GM12878 (cell line): Measurements from ENCODE around the gene ZC3H12D. TPM values are rescaled to one million over a fixed set of nuclear protein-coding genes. Genes with fewer than 3 reads are reported as not detected.

ENCODE experiments used
- ATAC-seq: fragments of 200-7000 bp; cut with Tn5 transposase; 3 replicates; pipeline ENCODE4 v1.9.1; 2020; ENCODE audit warnings: mild to moderate bottlenecking, moderate library complexity
- BruUV-seq: library from RNA; stranded (reverse); fragments of 400-500 nt; replicated peaks from 2 replicates; lab custom pipeline; 2021; lab: Mats Ljungman, UMichigan
- CTCF ChIA-PET: fragments of 300-600 bp; sonication (Branson Sonifier 250); formaldehyde crosslinking; extraction: SDS; loops from one replicate; lab custom pipeline; 2021; ENCODE audit warnings: inconsistent platforms; lab: Yijun Ruan, JAX
- POLR2A ChIA-PET: fragments of 350-600 bp; formaldehyde crosslinking; extraction: SDS; loops from one replicate; lab custom pipeline; 2021; ENCODE audit warnings: inconsistent platforms; lab: Charles Lee
- RAD21 ChIA-PET: fragments of 300-600 bp; sonication (Branson Sonifier 250); formaldehyde crosslinking; loops from one replicate; lab custom pipeline; 2023; ENCODE audit warnings: antibody characterized with exemption; ENCODE audit not compliant: unreplicated experiment; lab: Charles Lee
- SMC1A ChIA-PET: fragments of 300-600 bp; sonication (Branson Sonifier 250); formaldehyde crosslinking; loops from one replicate; lab custom pipeline; 2023; ENCODE audit not compliant: unreplicated experiment, uncharacterized antibody; lab: Charles Lee
- DNase-seq: peaks from one replicate; pipeline ENCODE4 v3.0.0-alpha.2; 2011; ENCODE audit warnings: low read depth, low spot score
- FAIRE-seq: peaks from 3 replicates; lab custom pipeline; 2011; peaks lifted over from hg19 to GRCh38; lab: Jason Lieb, UNC
- H2AFZ ChIP-seq: 2 replicates; pipeline ENCODE4 v1.6.0; 2011; ENCODE audit warnings: low read depth, low read length, control low read depth; ENCODE audit not compliant: control insufficient read depth
- H3K27ac ChIP-seq: 2 replicates; pipeline ENCODE4 v1.5.1; 2011; ENCODE audit warnings: control low read depth; ENCODE audit not compliant: control insufficient read depth, insufficient read depth
- H3K27me3 ChIP-seq, 2 experiments: replicated peaks in 1 of 2; 2 replicates each; pipeline versions ENCODE4 v1.6.0 to v1.6.1; 2011; ENCODE audit warnings: low read length in 1 of 2; ENCODE audit not compliant: control insufficient read depth in 2 of 2, insufficient read depth in 2 of 2
- H3K36me3 ChIP-seq, 2 experiments: 2 replicates each; pipeline ENCODE4 v1.5.1; 2011; ENCODE audit warnings: low read length in 1 of 2; ENCODE audit not compliant: control insufficient read depth in 2 of 2, insufficient read depth in 2 of 2
- H3K4me1 ChIP-seq: 2 replicates; pipeline ENCODE4 v1.6.1; 2011; ENCODE audit warnings: mild to moderate bottlenecking, low read length, moderate library complexity, mixed read lengths; ENCODE audit not compliant: control insufficient read depth, insufficient read depth
- H3K4me2 ChIP-seq: 2 replicates; pipeline ENCODE4 v1.6.0; 2011; ENCODE audit warnings: control low read depth; ENCODE audit not compliant: control insufficient read depth, insufficient read depth
- H3K4me3 ChIP-seq: fragments of 200-600 bp; sonication (generic); 2 replicates; pipeline ENCODE4 v1.5.1; 2016
- H3K79me2 ChIP-seq: 2 replicates; pipeline ENCODE4 v1.6.0; 2011; ENCODE audit warnings: low read length; ENCODE audit not compliant: control insufficient read depth, insufficient read depth
- H3K9ac ChIP-seq: 2 replicates; pipeline ENCODE4 v1.8.0; 2011; ENCODE audit warnings: low read length, control low read depth, mixed read lengths; ENCODE audit not compliant: control insufficient read depth, insufficient read depth
- H3K9me3 ChIP-seq: replicated peaks from 3 replicates; pipeline ENCODE4 v1.5.1; 2011; ENCODE audit warnings: mild to moderate bottlenecking, low read length; ENCODE audit not compliant: control insufficient read depth, insufficient read depth
- H4K20me1 ChIP-seq: 2 replicates; pipeline ENCODE4 v1.6.0; 2011; ENCODE audit not compliant: control insufficient read depth, insufficient read depth
- CBX5 ChIP-seq: sonication (generic); IDR thresholded peaks from 2 replicates; pipeline ENCODE4 v1.6.1; 2016; ENCODE audit warnings: low read depth, moderate library complexity, mild to moderate bottlenecking, inconsistent platforms
- CHD1 ChIP-seq: IDR thresholded peaks from 2 replicates; pipeline ENCODE4 v1.6.1; 2012; ENCODE audit warnings: low read depth, low read length, improper control_type of control experiment
- IKZF2 ChIP-seq, 2 experiments: fragments of 450-650 bp; IDR thresholded peaks; 2 replicates each; pipeline ENCODE4 v1.6.1; 2017; ENCODE audit warnings: mild to moderate bottlenecking in 2 of 2, moderate library complexity in 2 of 2
- KDM1A ChIP-seq: fragments of 200-600 bp; sonication (generic); IDR thresholded peaks from 2 replicates; pipeline ENCODE4 v1.6.1; 2016; ENCODE audit warnings: borderline replicate concordance
- MEF2B ChIP-seq: fragments of 450-650 bp; IDR thresholded peaks from 2 replicates; pipeline ENCODE4 v1.6.1; 2018; ENCODE audit warnings: mild to moderate bottlenecking, moderate library complexity; ENCODE audit not compliant: partially characterized antibody, poor library complexity, severe bottlenecking
- MTA3 ChIP-seq: IDR thresholded peaks from 2 replicates; pipeline ENCODE4 v1.6.1; 2012; ENCODE audit warnings: low read length, inconsistent platforms, borderline replicate concordance
- MXI1 ChIP-seq: fragments of 150-350 bp; IDR thresholded peaks from 2 replicates; pipeline ENCODE4 v1.6.1; 2011; ENCODE audit warnings: low read depth, mild to moderate bottlenecking, inconsistent platforms, low read length, improper control_type of control experiment
- POLR2AphosphoS2 ChIP-seq: IDR thresholded peaks from 2 replicates; pipeline ENCODE4 v1.6.1; 2011; ENCODE audit warnings: low read depth, mild to moderate bottlenecking, low read length, improper control_type of control experiment, moderate library complexity
- RAD21 ChIP-seq: IDR thresholded peaks from 2 replicates; pipeline ENCODE4 v1.6.1; 2011; ENCODE audit warnings: mild to moderate bottlenecking, low read depth, low read length, moderate library complexity; ENCODE audit not compliant: insufficient read depth
- SUPT20H ChIP-seq: IDR thresholded peaks from 2 replicates; pipeline ENCODE4 v1.6.1; 2011; ENCODE audit warnings: low read depth, mild to moderate bottlenecking, low read length, moderate library complexity, borderline replicate concordance; ENCODE audit not compliant: control insufficient read depth
- ZBTB4 ChIP-seq: fragments of 450-650 bp; formaldehyde crosslinking; IDR thresholded peaks from 2 replicates; pipeline ENCODE4 v1.4.0; 2022; ENCODE audit warnings: mild to moderate bottlenecking, moderate library complexity
- WGBS: methylation state at CpG from one replicate; pipeline ENCODE4 v1.1.6; 2016; ENCODE audit warnings: low lambda C conversion rate; ENCODE audit not compliant: insufficient replicate concordance, insufficient coverage; ENCODE audit errors: missing lambda C conversion rate; 5-methylcytosine and 5-hydroxymethylcytosine counted together
- in situ Hi-C: fragments of 300-500 bp; cut with MboI; formaldehyde crosslinking; loops from 9 replicates; pipeline ENCODE4 v1.14.3; 2018; ENCODE audit warnings: mixed read lengths
- intact Hi-C: fragments of 100-400 bp; cut with micrococcal nuclease; formaldehyde crosslinking; loops from one replicate; pipeline ENCODE4 v1.14.2; 2022; ENCODE audit not compliant: unreplicated experiment
- polyA plus RNA-seq, 11 experiments: library from polyadenylated mRNA; depleted of rRNA in 4 of 11; unstranded in 6 of 11; stranded (reverse) in 5 of 11; fragments of >200 nt; fragmentation: Nextera tagmentation in 4 of 11; fragmentation: Illumina TruSeq in 1 of 11; extraction: Ambion mirVana in 4 of 11; extraction: Trizol in 1 of 11; gene quantifications; 1 replicate in 1 of 11; 2 replicates in 10 of 11; pipeline versions ENCODE4 v1.2.1 to v1.2.3, GENCODE V29; 2011 to 2016; ENCODE audit warnings: inconsistent platforms in 2 of 11, missing spikeins in 2 of 11, low read depth in 1 of 11
- total RNA-seq, 4 experiments: library from RNA; depleted of rRNA in 3 of 4; stranded (reverse); fragments of >200 nt in 3 of 4; fragmentation: Illumina TruSeq in 1 of 4; extraction: Trizol in 1 of 4; gene quantifications; 2 replicates each; pipeline versions ENCODE4 v1.2.1 to v1.2.3, GENCODE V29; 2013 to 2021

The ZC3H12D gene
- total and polyA plus RNA-seq, 10 of the 15 experiments (the other 5 are each of a cell fraction or from before 2014, with no cell fraction given) = 1.4 to 29.7 (median 8.8) TPM

GRCh38 chr6:149435919-149436586 lies 48.8 kb downstream of the ZC3H12D start:
- ATAC-seq = no peak
- POLR2A ChIA-PET = interaction anchor here (0.5 to 0.6 kb wide), 2 partner anchors 130 to 259 kb away, joined by 3 to 4 read pairs; no protein-coding TSS in a partner anchor
- BruUV-seq = no TSS peak
- no peak overlapping the region for H3K4me3 ChIP-seq
- H3K4me1 ChIP-seq = peaks cover 9% of the 10 kb centered on the region
- RAD21 ChIA-PET = interaction anchor here (1.4 kb wide), 1 partner anchor 81 kb away, joined by 5 read pairs; no protein-coding TSS in a partner anchor
- no peaks in the 10 kb centered on the region for H4K20me1 ChIP-seq
- no peak overlapping the region for H3K4me2 ChIP-seq
- no peak for FAIRE-seq
- H3K27me3 ChIP-seq = no peaks in the 10 kb centered on the region
- DNase-seq = no peak
- no peaks in the 10 kb centered on the region; the same call in 2 of the 3 replicates for H3K9me3 ChIP-seq
- H2AFZ ChIP-seq = no peak overlapping the region
- TF ChIP-seq MEF2B = no peak
- TF ChIP-seq CBX5 = no peak
- TF ChIP-seq ZBTB4 = no peak
- no peak for TF ChIP-seq KDM1A
- TF ChIP-seq MXI1 = no peak
- no peak for TF ChIP-seq POLR2AphosphoS2
- TF ChIP-seq SUPT20H = no peak
- TF ChIP-seq CHD1 = no peak
- TF ChIP-seq IKZF2 (IDR thresholded peaks at IDR 0.05) = no peak
- TF ChIP-seq RAD21 = no peak
- no peak for TF ChIP-seq MTA3
- SMC1A ChIA-PET = interaction anchor here (0.8 to 7.8 kb wide), 2 partner anchors 15 to 80 kb away, joined by 3 to 100 read pairs; no protein-coding TSS in a partner anchor
- CTCF ChIA-PET = interaction anchor here (1.1 to 8.0 kb wide), 3 partner anchors 81 to 408 kb away, joined by 7 to 169 read pairs (median 8); no protein-coding TSS in a partner anchor
- in situ Hi-C loops (loop anchor here (25.0 kb wide), 1 partner anchor 674 kb away; no protein-coding TSS in a partner anchor), intact Hi-C loops (loop anchor here (10.0 kb wide), 1 partner anchor 681 kb away; no protein-coding TSS in a partner anchor)
- H3K27ac ChIP-seq = no peak overlapping the region
- WGBS = 77% methylated on average over 13 of the region's 13 CpGs
- H3K36me3 ChIP-seq = no peaks in the 10 kb centered on the region
- H3K79me2 ChIP-seq = no peaks in the 10 kb centered on the region
- H3K9ac ChIP-seq = no peak overlapping the region
